GM12878 (cell line): ENCODE data around the gene SIAH2. TPM values are rescaled to one million over a fixed set of nuclear protein-coding genes. Genes with fewer than 3 reads are reported as not detected.

Source experiments
- ASH2L ChIP-seq: fragments of 300-600, 200-600 bp; sonication (generic); IDR thresholded peaks from 2 replicates; pipeline ENCODE4 v1.6.1; 2017; ENCODE audit warnings: low read depth, mild to moderate bottlenecking, borderline replicate concordance
- BACH1 ChIP-seq: fragments of 450-650 bp; IDR thresholded peaks from 2 replicates; pipeline ENCODE4 v1.6.1; 2017; ENCODE audit warnings: mild to moderate bottlenecking, borderline replicate concordance
- CBX5 ChIP-seq: sonication (generic); IDR thresholded peaks from 2 replicates; pipeline ENCODE4 v1.6.1; 2016; ENCODE audit warnings: low read depth, moderate library complexity, mild to moderate bottlenecking, inconsistent platforms
- CEBPB ChIP-seq, 2 experiments: fragments of 150-350 bp in 1 of 2; IDR thresholded peaks; 2 replicates each; pipeline ENCODE4 v1.6.1; 2012 to 2014; ENCODE audit warnings: low read depth in 2 of 2, low read length in 2 of 2, borderline replicate concordance in 1 of 2, inconsistent platforms in 1 of 2
- E2F8 ChIP-seq: fragments of 450-650 bp; IDR thresholded peaks from 2 replicates; pipeline ENCODE4 v1.6.1; 2018; ENCODE audit warnings: mild to moderate bottlenecking, low read depth, moderate library complexity; ENCODE audit not compliant: partially characterized antibody
- ESRRA ChIP-seq: IDR thresholded peaks from 2 replicates; pipeline ENCODE4 v1.6.1; 2012; ENCODE audit warnings: mild to moderate bottlenecking, low read length, improper control_type of control experiment
- GABPA ChIP-seq: IDR thresholded peaks from 2 replicates; pipeline ENCODE4 v1.6.1; 2014; ENCODE audit warnings: antibody characterized with exemption, low read depth, mild to moderate bottlenecking, inconsistent platforms
- HDGF ChIP-seq: fragments of 450-650 bp; IDR thresholded peaks from 2 replicates; pipeline ENCODE4 v1.6.1; 2016; ENCODE audit warnings: antibody characterized with exemption
- JUNB ChIP-seq: IDR thresholded peaks from 2 replicates; pipeline ENCODE4 v1.6.1; 2016; ENCODE audit warnings: antibody characterized with exemption, mild to moderate bottlenecking
- KLF5 ChIP-seq: fragments of 450-650 bp; IDR thresholded peaks from 2 replicates; pipeline ENCODE4 v1.6.1; 2014; ENCODE audit warnings: mild to moderate bottlenecking; ENCODE audit not compliant: partially characterized antibody
- MYB ChIP-seq: fragments of 150-350 bp; IDR thresholded peaks from 2 replicates; pipeline ENCODE4 v1.6.1; 2014; ENCODE audit warnings: mild to moderate bottlenecking, low read depth, low read length, borderline replicate concordance
- NFXL1 ChIP-seq: fragments of 450-650 bp; IDR thresholded peaks from 2 replicates; pipeline ENCODE4 v1.6.1; 2017; ENCODE audit warnings: antibody characterized with exemption, mild to moderate bottlenecking, borderline replicate concordance
- NFYA ChIP-seq: IDR thresholded peaks from 2 replicates; pipeline ENCODE4 v1.6.1; 2011; ENCODE audit warnings: low read depth, mild to moderate bottlenecking, low read length, improper control_type of control experiment, borderline replicate concordance
- NR2C1 ChIP-seq: fragments of 450-650 bp; IDR thresholded peaks from 2 replicates; pipeline ENCODE4 v1.6.1; 2017; ENCODE audit warnings: antibody characterized with exemption, mild to moderate bottlenecking, moderate library complexity
- PML ChIP-seq: IDR thresholded peaks from 2 replicates; pipeline ENCODE4 v1.6.1; 2012; ENCODE audit warnings: low read length, inconsistent platforms
- POLR2AphosphoS2 ChIP-seq: IDR thresholded peaks from 2 replicates; pipeline ENCODE4 v1.6.1; 2011; ENCODE audit warnings: low read depth, mild to moderate bottlenecking, low read length, improper control_type of control experiment, moderate library complexity
- POLR2AphosphoS5 ChIP-seq: IDR thresholded peaks from 2 replicates; pipeline ENCODE4 v1.6.1; 2011; ENCODE audit warnings: mild to moderate bottlenecking, low read length, inconsistent platforms
- RBBP5 ChIP-seq: fragments of 200-600 bp; sonication (generic); conservative IDR thresholded peaks from 2 replicates; pipeline ENCODE4 v1.6.1; 2016
- RFX5 ChIP-seq: IDR thresholded peaks from 2 replicates; pipeline ENCODE4 v1.6.1; 2011; ENCODE audit warnings: low read depth, low read length, improper control_type of control experiment
- SP1 ChIP-seq: IDR thresholded peaks from one replicate; pipeline ENCODE4 v1.6.1; 2011; ENCODE audit warnings: low read depth, low read length
- SRF ChIP-seq, 2 experiments: IDR thresholded peaks; 2 replicates each; pipeline ENCODE4 v1.6.1; 2011; ENCODE audit warnings: low read depth in 2 of 2, low read length in 2 of 2, mild to moderate bottlenecking in 1 of 2, moderate library complexity in 1 of 2
- STAT3 ChIP-seq: IDR thresholded peaks from 2 replicates; pipeline ENCODE4 v1.6.1; 2011; ENCODE audit warnings: low read depth, low read length, improper control_type of control experiment
- YBX1 ChIP-seq: fragments of 450-650 bp; IDR thresholded peaks from 2 replicates; pipeline ENCODE4 v1.6.1; 2016; ENCODE audit warnings: antibody characterized with exemption
- ZNF217 ChIP-seq: fragments of 450-650 bp; IDR thresholded peaks from 2 replicates; pipeline ENCODE4 v1.6.1; 2017; ENCODE audit warnings: antibody characterized with exemption, mild to moderate bottlenecking
- ZNF274 ChIP-seq: IDR thresholded peaks from one replicate; pipeline ENCODE4 v1.8.0; 2011; ENCODE audit not compliant: insufficient read length, insufficient read depth
- polyA plus RNA-seq, 11 experiments: library from polyadenylated mRNA; depleted of rRNA in 4 of 11; unstranded in 6 of 11; stranded (reverse) in 5 of 11; fragments of >200 nt; fragmentation: Nextera tagmentation in 4 of 11; fragmentation: Illumina TruSeq in 1 of 11; extraction: Ambion mirVana in 4 of 11; extraction: Trizol in 1 of 11; gene quantifications; 1 replicate in 1 of 11; 2 replicates in 10 of 11; pipeline versions ENCODE4 v1.2.1 to v1.2.3, GENCODE V29; 2011 to 2016; ENCODE audit warnings: inconsistent platforms in 2 of 11, missing spikeins in 2 of 11, low read depth in 1 of 11
- total RNA-seq, 4 experiments: library from RNA; depleted of rRNA in 3 of 4; stranded (reverse); fragments of >200 nt in 3 of 4; fragmentation: Illumina TruSeq in 1 of 4; extraction: Trizol in 1 of 4; gene quantifications; 2 replicates each; pipeline versions ENCODE4 v1.2.1 to v1.2.3, GENCODE V29; 2013 to 2021
- TF ChIP-seq, protein P1 (sequence below): IDR thresholded peaks from 2 replicates; pipeline ENCODE4 v1.6.1; 2011; ENCODE audit warnings: borderline replicate concordance, low read depth, mild to moderate bottlenecking, moderate library complexity, mixed read lengths, low read length; ENCODE audit not compliant: insufficient read depth; ENCODE audit errors: extremely low read length
- TF ChIP-seq, protein P2 (sequence below): IDR thresholded peaks from 2 replicates; pipeline ENCODE4 v1.6.1; 2012; ENCODE audit warnings: low read length, inconsistent platforms
- TF ChIP-seq, protein P3 (sequence below): fragments of 450-650 bp; IDR thresholded peaks from 2 replicates; pipeline ENCODE4 v1.6.1; 2014; ENCODE audit warnings: mild to moderate bottlenecking

SIAH2 gene
- total and polyA plus RNA-seq, 10 of the 15 experiments (the other 5 are each of a cell fraction or from before 2014, with no cell fraction given): 3.3 to 51.5 (median 29.7) TPM

DNA sequence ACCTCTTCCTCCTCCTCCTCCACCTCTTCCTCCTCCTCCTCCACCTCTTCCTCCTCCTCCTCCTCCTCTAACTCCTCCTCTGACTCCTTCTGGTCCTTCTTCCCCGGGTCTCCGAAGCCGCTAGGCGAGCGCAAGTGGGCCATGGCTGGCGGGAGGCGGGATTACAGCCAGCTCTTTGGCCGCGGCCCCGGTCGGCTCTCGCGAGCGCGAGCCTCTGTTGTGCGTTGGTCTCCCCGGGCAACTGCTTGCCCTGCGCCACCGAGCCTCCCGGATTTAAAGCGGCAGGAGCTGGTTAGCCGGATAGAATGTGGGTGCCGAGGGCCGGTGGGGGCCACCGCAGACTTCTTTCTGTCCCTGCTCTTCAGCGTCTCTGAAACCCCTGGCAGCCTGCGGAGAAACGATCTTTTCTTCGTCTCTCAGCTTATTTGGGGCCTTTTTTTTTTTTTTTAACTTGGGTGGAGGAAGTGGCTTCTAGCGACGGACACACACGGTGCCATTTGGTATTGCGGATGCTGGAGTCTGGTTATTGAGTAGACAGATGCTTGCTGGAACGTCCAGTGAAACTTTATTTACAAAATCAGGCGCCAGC lies 59.1 kb downstream of the SIAH2 start, which contains the start of gene ERICH6 (continued):
- no peak for TF ChIP-seq ZNF274
- no peak for TF ChIP-seq E2F8
- TF ChIP-seq POLR2AphosphoS5: peak; percentile 60; the same call in 1 of the 2 replicates
- TF ChIP-seq NR2C1: no peak
- no peak for TF ChIP-seq KLF5
- TF ChIP-seq HDGF: peak; percentile 93; the same call in 1 of the 2 replicates
- no peak for TF ChIP-seq SRF (IDR thresholded peaks at IDR 0.05; ENCODE audit: low read depth in 2 of 2, low read length in 2 of 2)
- TF ChIP-seq RFX5: no peak
- no peak for TF ChIP-seq RBBP5
- no peak for TF ChIP-seq POLR2AphosphoS2
- no peak; the same call in 1 of the 2 replicates for TF ChIP-seq BACH1
- TF ChIP-seq, protein P1, sequence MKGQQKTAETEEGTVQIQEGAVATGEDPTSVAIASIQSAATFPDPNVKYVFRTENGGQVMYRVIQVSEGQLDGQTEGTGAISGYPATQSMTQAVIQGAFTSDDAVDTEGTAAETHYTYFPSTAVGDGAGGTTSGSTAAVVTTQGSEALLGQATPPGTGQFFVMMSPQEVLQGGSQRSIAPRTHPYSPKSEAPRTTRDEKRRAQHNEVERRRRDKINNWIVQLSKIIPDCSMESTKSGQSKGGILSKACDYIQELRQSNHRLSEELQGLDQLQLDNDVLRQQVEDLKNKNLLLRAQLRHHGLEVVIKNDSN: no peak
- TF ChIP-seq STAT3: no peak
- no peak for TF ChIP-seq SP1
- TF ChIP-seq, protein P2, sequence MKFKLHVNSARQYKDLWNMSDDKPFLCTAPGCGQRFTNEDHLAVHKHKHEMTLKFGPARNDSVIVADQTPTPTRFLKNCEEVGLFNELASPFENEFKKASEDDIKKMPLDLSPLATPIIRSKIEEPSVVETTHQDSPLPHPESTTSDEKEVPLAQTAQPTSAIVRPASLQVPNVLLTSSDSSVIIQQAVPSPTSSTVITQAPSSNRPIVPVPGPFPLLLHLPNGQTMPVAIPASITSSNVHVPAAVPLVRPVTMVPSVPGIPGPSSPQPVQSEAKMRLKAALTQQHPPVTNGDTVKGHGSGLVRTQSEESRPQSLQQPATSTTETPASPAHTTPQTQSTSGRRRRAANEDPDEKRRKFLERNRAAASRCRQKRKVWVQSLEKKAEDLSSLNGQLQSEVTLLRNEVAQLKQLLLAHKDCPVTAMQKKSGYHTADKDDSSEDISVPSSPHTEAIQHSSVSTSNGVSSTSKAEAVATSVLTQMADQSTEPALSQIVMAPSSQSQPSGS: no peak
- no peak for TF ChIP-seq NFYA
- TF ChIP-seq NFXL1: peak; percentile 98; the same call in 1 of the 2 replicates
- TF ChIP-seq ZNF217: no peak
- TF ChIP-seq JUNB: no peak
- no peak for TF ChIP-seq CEBPB (IDR thresholded peaks at IDR 0.05; ENCODE audit: borderline replicate concordance in 1 of 2, low read depth in 2 of 2, low read length in 2 of 2)
- no peak for TF ChIP-seq YBX1
- TF ChIP-seq, protein P3, sequence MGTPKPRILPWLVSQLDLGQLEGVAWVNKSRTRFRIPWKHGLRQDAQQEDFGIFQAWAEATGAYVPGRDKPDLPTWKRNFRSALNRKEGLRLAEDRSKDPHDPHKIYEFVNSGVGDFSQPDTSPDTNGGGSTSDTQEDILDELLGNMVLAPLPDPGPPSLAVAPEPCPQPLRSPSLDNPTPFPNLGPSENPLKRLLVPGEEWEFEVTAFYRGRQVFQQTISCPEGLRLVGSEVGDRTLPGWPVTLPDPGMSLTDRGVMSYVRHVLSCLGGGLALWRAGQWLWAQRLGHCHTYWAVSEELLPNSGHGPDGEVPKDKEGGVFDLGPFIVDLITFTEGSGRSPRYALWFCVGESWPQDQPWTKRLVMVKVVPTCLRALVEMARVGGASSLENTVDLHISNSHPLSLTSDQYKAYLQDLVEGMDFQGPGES: no peak
- no peak for TF ChIP-seq GABPA
- 0 out of 2 replicates have a peak, but pooled peaks have one; percentile 1 for TF ChIP-seq CBX5
- no peak for TF ChIP-seq ASH2L
- no peak; the same call in 1 of the 2 replicates for TF ChIP-seq PML
- no peak for TF ChIP-seq MYB
- TF ChIP-seq ESRRA: no peak; the same call in 1 of the 2 replicates
